ENCODE measurements around the gene GAPT.

GRCh38 chr5:58455066-58455465, 36.2 kb upstream of the GAPT start:
- TF ChIP-seq EZH2 (IDR thresholded peaks at IDR 0.05; ENCODE audit: low read length, missing control alignments) (no peak), CTCF (conservative IDR thresholded peaks at IDR 0.05 in 1 of 2, IDR thresholded peaks at IDR 0.05 in 1 of 2; ENCODE audit: low read depth in 1 of 2, low read length in 2 of 2) (no peak)
